Activated T-cell treated with anti-CD3 and anti-CD28 coated beads for 24 hours (primary cell): ENCODE measurements around the gene BIRC7.
"Not testable (repeated sequence)": the region's sequence is repeated elsewhere in the genome, so short reads cannot be mapped to it uniquely, and the experiment has no call there.

Experiments used
- DNase-seq: peaks from one replicate; pipeline ENCODE4 v3.0.0-alpha.2; 2020; ENCODE audit warnings: low read depth

BIRC7 gene

GRCh38 chr20:63248835-63249591, 13.3 kb downstream of the BIRC7 start:
- DNase-seq: no peak

DNA sequence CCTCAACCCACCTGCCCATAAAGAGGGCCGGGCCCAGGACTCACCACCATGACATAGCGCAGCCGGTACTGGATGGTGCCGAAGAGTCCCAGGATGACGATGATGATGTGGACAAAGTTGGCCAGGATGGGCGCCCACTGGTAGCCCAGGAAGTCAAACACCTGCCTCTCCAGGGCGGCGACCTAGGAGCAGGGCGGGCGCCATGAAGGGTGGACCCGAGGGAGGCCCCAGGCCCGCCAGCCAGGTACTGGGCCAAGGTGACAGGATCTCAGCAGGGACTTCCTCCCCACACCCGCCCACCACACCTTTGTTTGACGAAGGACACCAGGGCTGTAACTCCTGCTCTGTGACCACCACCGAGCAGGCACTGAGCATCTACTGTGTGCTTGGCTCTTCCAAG, 14.2 kb downstream of the BIRC7 start:
- no peak for DNase-seq

- DNase-seq: not testable (repeated sequence)
Measured at GRCh38 chr20:63251350-63251749, 15.6 kb downstream of the BIRC7 start.

DNA sequence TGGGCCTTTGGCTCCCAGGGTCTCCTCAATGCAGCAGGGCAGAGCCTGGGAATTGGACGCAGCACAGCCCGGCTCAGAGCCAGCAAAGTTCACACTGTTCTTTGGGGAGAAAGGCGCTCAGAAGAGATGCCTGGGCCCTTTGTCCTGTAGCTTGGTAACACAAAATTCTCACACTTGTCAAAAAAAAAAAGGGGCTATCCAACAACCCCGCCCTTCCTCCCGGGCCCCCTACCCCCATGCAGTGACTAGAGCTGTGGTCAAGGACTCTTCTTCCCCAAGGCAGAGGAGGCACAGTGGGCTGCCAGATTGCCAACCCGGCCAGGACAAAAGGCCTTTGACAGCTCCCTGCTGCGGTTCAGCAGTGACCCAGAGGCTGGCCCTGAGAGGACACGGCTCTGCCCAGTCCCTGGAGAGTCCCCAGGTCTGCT, 16.6 kb downstream of the BIRC7 start:
- no peak for DNase-seq

GRCh38 chr20:63253065-63253437, 17.3 kb downstream of the BIRC7 start:
- no peak for DNase-seq

GRCh38 chr20:63253438-63254231, 17.9 kb downstream of the BIRC7 start:
- no peak for DNase-seq

- DNase-seq: no peak
Measured at GRCh38 chr20:63254232-63254605, 18.5 kb downstream of the BIRC7 start, which contains the start of gene NKAIN4. TSS of gene NKAIN4 (minus strand) at chr20:63254463. CDS start at chr20:63254450, 13 bp downstream.

DNA sequence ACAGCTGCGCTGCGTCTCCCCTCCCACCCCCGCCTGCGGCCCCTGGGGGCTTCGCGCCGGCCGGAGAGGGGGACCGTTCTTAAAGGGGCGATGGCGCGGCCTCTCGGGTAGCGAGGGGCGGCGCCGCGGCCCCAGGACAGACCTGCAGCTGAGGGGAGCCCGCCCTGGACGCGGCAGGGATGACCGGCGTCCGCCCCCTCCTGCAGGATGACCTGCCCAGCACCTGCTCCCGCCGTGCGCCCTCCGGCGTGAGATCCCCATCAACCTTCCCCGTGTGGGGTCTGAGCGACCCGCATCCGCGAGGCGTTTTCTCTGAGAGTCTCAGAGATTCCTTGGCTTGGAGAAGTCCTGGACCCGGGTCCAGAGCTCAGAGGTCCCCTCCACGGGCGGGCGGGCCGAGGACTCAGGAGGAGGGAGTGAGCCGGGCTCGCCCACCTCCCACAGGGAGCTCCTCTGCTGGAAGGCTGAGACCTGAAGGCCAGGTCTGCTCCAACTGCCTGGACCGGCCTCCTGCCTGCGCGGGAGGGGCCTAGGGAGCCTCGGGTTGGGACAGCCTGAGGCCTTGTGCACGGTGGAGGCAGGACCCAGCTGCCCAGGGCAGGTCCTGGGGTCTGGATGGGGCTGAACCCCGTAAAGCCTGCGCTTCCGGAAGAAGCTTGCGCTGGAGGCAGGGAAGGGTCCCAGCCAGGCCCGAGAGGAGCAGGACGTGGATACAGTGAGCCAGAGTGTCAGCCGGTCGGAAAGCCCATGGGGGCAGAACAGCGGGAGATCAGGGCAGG, 19.1 kb downstream of the BIRC7 start:
- no peak for DNase-seq

- DNase-seq: no peak
Measured at GRCh38 chr20:63255931-63256704, 20.4 kb downstream of the BIRC7 start.

- DNase-seq: no peak
Measured at GRCh38 chr20:63256954-63257353, 21.2 kb downstream of the BIRC7 start.

DNA sequence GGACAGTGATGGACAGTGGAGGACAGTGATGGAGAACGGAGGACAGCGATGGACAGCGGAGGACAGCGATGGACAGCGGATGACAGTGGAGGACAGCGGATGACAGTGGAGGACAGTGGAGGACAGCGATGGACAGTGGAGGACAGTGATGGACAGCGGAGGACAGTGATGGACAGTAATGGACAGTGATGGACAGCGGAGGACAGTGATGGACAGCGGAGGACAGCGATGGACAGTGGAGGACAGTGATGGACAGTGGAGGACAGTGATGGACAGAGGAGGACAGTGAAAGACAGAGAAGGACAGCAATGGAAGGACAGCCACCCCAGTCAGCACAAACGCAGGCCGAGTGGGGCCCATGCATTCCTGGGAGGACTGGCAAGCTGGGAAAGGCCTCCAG, 21.9 kb downstream of the BIRC7 start:
- no peak for DNase-seq

DNA sequence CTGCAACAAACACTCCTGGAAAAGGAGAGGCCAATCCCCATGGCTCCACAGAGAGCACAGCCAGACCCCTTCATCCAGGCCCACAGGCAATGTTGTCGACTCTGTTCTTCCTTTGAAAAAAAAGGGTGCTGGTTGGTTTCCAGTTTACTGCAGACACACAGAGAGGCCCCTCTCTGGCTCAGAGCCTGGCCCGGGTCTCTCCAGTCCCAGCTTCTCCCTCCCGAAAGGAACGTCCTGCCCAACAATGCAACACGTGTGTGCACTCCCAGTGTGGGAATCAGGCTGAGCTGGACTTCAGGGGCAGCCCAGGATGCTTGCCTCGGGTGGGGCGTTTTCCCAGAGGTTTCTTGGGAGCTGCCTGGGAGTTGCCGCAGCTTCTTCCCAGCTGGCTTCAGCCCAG, 23.1 kb downstream of the BIRC7 start:
- DNase-seq: no peak

GRCh38 chr20:63259734-63260460, 24.2 kb downstream of the BIRC7 start:
- DNase-seq: no peak

DNA sequence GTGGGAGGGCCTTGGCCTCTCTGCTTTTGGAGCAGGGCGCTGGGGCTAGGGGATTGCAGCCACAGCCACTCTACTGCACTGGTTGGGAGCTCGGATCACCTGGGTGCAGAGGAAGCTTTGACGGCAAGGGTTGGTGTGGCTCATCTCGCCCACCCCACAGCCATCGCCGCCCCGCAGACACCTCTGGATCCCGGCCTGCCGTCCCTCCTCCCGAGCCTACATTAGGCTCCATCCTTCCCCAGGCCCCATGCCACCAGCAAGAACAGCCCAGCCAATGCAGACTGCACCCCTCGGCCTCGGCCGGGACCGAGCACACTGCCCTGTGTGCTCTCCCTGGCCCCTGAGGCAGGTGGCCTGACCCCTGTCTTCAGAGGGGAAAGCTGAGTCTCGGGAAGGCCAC, 24.8 kb downstream of the BIRC7 start:
- DNase-seq: no peak

DNA sequence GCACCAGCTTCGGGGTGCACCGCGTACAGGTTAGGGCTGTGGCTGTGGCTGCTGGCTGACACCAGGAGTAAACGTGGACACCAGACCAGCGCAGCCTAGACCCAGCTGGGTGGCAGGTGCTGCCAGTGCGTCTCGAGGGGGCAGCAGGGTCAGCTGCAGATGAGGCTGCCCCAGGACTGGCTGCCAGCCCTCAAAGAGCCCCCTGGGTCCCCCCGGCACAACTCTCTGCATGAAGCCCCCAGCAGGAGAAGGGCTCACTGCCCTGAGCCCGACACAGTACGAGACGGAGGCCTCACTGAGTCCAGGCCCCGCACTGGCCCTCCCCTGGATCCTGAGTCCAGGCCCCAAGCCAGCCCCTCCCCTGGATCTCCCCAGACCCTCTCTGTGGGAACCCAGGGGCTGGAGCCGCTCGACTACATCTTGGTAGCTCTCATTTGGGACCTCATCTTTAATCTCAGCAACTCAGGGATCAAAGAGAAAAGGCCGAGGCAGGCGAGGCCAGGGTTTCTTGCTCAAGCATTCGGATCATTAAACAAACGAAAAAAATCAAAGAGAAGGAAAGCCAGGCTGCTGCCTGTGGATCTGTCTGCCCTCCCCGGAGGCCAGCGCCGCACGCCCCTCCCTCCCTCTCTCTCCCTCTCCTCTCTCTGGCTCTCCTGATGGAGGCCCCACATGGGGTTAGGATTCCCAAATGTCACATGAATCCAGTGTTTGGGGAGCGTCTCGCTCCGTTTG, 25.5 kb downstream of the BIRC7 start:
- no peak for DNase-seq

GRCh38 chr20:63261795-63262528, 26.3 kb downstream of the BIRC7 start:
- DNase-seq: no peak

GRCh38 chr20:63262836-63263235, 27.1 kb downstream of the BIRC7 start:
- no peak for DNase-seq

DNA sequence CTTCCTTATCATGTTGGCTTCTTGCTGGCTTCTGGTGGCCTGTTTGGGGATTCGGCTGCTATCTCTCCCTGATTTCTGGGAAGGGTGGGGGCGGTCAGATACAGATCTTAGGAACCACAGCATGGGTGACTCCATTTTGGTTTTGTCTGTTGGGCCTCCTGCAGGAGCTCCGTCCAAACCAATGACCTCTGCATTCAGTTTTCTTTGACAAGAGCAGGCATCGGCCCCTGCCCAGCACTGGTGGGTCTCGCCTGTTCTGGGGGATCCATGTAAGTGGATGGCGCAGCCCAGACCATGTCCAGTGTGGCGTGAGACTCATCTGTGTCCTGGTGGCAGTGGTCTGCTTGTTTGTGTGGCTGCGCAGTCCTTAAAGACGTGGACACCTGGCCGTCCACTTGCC, 28.3 kb downstream of the BIRC7 start:
- DNase-seq: no peak

DNA sequence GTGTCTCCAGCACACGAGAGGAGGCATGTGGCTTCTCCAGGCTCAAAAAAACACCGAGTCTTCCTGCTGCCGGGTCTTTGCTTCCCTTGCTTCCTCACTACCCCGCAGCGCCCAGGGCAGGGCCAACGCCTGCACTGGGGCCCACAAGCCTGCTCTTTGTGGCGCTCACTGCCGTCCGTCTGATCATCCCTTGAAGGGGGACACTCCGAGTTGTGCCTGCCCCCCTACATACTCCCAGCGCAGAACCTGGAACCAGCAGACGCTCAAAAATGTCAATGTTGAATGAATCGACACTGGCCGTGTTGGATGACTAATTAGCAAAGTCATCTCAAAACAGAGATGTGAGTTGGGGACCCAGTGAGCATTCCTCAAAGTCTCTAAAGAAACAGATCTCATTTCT, 28.8 kb downstream of the BIRC7 start:
- DNase-seq: no peak
